TTC549 (cell line): Measurements from ENCODE around the gene PRMT2.
"Not testable (repeated sequence)": the region's sequence is repeated elsewhere in the genome, so short reads cannot be mapped to it uniquely, and the experiment has no call there.

Source experiments
- FAIRE-seq: peaks from 2 replicates; lab custom pipeline; 2012; peaks lifted over from hg19 to GRCh38; lab: Jason Lieb, UNC

PRMT2 gene

GRCh38 chr21:46668904-46669303, 33.4 kb downstream of the PRMT2 start:
- not testable (repeated sequence) for FAIRE-seq

GRCh38 chr21:46674430-46675007, 39.0 kb downstream of the PRMT2 start:
- FAIRE-seq = no peak

GRCh38 chr21:46675595-46676280, 40.3 kb downstream of the PRMT2 start:
- no peak for FAIRE-seq

DNA sequence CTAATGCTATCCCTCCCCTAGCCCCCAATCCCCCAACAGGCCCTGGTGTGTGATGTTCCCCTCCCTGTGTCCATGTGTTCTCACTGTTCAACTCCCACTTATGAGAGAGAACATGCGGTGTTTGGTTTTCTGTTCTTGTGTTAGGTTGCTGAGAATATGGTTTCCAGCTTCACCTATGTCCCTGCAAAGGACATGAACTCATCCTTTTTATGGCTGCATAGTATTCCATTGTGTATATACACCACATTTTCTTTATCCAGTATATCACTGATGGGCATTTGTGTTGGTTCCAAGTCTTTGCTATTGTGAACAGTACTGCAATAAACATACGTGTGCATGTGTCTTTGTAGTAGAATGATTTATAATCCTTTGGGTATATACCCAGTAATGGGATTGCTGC, 41.1 kb downstream of the PRMT2 start:
- FAIRE-seq = not testable (repeated sequence)

DNA sequence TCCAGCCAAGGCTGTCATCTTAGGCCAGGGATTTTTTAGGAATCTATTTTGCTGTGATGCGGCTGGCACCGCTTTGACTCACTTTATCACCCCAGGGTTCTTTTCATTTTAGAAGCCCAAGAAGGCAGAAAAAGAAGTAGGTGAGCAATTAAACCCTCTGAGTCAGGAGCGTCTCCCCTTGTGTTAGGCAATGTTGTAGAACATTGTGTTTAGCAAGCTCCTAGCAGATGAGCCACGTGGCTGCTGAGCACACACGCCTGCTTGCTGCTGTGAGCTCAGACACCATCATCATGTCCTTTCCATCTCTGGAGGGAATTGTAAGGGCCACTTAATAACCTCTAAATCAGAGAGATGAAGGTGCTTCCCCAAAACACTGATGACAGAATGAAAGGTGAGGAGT, 46.1 kb downstream of the PRMT2 start:
- not testable (repeated sequence) for FAIRE-seq

DNA sequence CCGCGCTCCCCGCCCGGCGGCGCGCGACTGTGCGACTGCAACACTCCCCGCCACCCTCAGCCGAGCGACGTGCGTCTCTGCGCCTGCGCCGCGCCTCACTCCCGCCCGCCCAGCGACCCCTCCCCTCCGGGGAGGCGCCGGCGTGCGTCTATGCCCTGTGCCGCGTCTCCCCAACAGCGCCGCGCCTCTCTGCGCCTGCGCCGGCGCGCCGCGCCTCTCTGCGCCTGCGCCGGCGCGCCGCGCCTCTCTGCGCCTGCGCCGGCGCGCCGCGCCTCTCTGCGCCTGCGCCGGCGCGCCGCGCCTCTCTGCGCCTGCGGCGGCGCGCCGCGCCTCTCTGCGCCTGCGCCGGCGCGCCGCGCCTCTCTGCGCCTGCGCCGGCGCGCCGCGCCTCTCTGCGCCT, 63.2 kb downstream of the PRMT2 start:
- not testable (repeated sequence) for FAIRE-seq

GRCh38 chr21:46699104-46699503, 63.6 kb downstream of the PRMT2 start:
- FAIRE-seq = not testable (repeated sequence)
